K562 (cell line): ENCODE measurements around the gene CCDC9. TPM values are rescaled to one million over a fixed set of nuclear protein-coding genes. Genes with fewer than 3 reads are reported as not detected.

Experiments used
- ATAC-seq: fragments of 200-7000 bp; cut with Tn5 transposase; 3 replicates; pipeline ENCODE4 v1.9.1; 2020; ENCODE audit warnings: moderate library complexity
- BruUV-seq: library from RNA; stranded (reverse); fragments of 400-500 nt; replicated peaks from 2 replicates; lab custom pipeline; 2021; lab: Mats Ljungman, UMichigan
- CTCF ChIA-PET: fragments of 300-600 bp; formaldehyde crosslinking; extraction: SDS; loops from one replicate; lab custom pipeline; 2021; ENCODE audit warnings: low intra/inter-chr PET ratio; lab: Yijun Ruan, JAX
- POLR2A ChIA-PET: fragments of 300-600, 350-650 bp; sonication (Branson Sonifier 250); formaldehyde crosslinking; extraction: SDS; loops from one replicate; lab custom pipeline; 2021; ENCODE audit warnings: antibody characterized with exemption, inconsistent platforms; lab: Yijun Ruan, JAX
- DNase-seq, 4 experiments: peaks; one replicate each; pipeline versions ENCODE4 v3.0.0 to v3.0.0-alpha.2; 2011 to 2018; ENCODE audit warnings: low spot score in 3 of 4, mixed read lengths in 3 of 4; ENCODE audit errors: extremely low read depth in 1 of 4
- FAIRE-seq: peaks from 2 replicates; lab custom pipeline; 2011; peaks lifted over from hg19 to GRCh38; lab: Jason Lieb, UNC
- H2AFZ ChIP-seq: 2 replicates; pipeline ENCODE4 v1.6.0; 2011; ENCODE audit warnings: low read depth, low read length, control low read depth, inconsistent platforms
- H3K27ac ChIP-seq: fragments of 200-600 bp; 3 replicates; pipeline ENCODE4 v1.8.0; 2011; ENCODE audit warnings: low read depth, mild to moderate bottlenecking, control low read depth, inconsistent platforms, low read length, moderate library complexity, mixed read lengths; ENCODE audit errors: extremely low read depth
- H3K27me3 ChIP-seq, 2 experiments: fragments of 300-600 bp in 1 of 2; 2 replicates in 1 of 2; 3 replicates in 1 of 2; pipeline versions ENCODE4 v1.6.0 to v1.8.0; 2011; ENCODE audit warnings: inconsistent platforms in 2 of 2, low read length in 2 of 2, mild to moderate bottlenecking in 1 of 2, mixed read lengths in 1 of 2, moderate library complexity in 1 of 2; ENCODE audit not compliant: control insufficient read depth in 2 of 2, insufficient read depth in 2 of 2
- H3K36me3 ChIP-seq: fragments of 300-600 bp; 3 replicates; pipeline ENCODE4 v1.8.0; 2011; ENCODE audit warnings: mild to moderate bottlenecking, low read length, inconsistent platforms; ENCODE audit not compliant: control insufficient read depth, insufficient read depth
- H3K4me1 ChIP-seq, 2 experiments: fragments of 200-600 bp in 1 of 2; replicated peaks in 1 of 2; 2 replicates in 1 of 2; 3 replicates in 1 of 2; pipeline versions ENCODE4 v1.5.1 to v1.8.0; 2011; ENCODE audit warnings: inconsistent platforms in 2 of 2, low read length in 2 of 2, mild to moderate bottlenecking in 1 of 2, mixed read lengths in 1 of 2, moderate library complexity in 1 of 2; ENCODE audit not compliant: control insufficient read depth in 2 of 2, insufficient read depth in 2 of 2
- H3K4me2 ChIP-seq: 2 replicates; pipeline ENCODE4 v1.6.1; 2011; ENCODE audit warnings: low read length, control low read depth, inconsistent platforms, mixed read lengths; ENCODE audit not compliant: insufficient read depth
- H3K4me3 ChIP-seq: fragments of 200-600 bp; sonication (generic), shearing (Covaris generic); 2 replicates; pipeline ENCODE4 v1.5.1; 2016; ENCODE audit warnings: control low read depth, inconsistent platforms
- H3K79me2 ChIP-seq: fragments of 200-600 bp; 3 replicates; pipeline ENCODE4 v1.8.0; 2011; ENCODE audit warnings: low read length, inconsistent platforms; ENCODE audit not compliant: control insufficient read depth, insufficient read depth
- H3K9ac ChIP-seq, 2 experiments: 2 replicates each; pipeline versions ENCODE4 v1.6.0 to v1.6.1; 2011; ENCODE audit warnings: low read depth in 2 of 2, low read length in 2 of 2, control low read depth in 1 of 2, inconsistent platforms in 1 of 2, mild to moderate bottlenecking in 1 of 2, mixed read lengths in 1 of 2; ENCODE audit not compliant: insufficient read depth in 1 of 2
- H3K9me1 ChIP-seq: one replicate; pipeline ENCODE4 v1.6.0; 2011; ENCODE audit warnings: inconsistent platforms, mild to moderate bottlenecking, low read length, moderate library complexity; ENCODE audit not compliant: control insufficient read depth, insufficient read depth
- H3K9me3 ChIP-seq: replicated peaks from 2 replicates; pipeline ENCODE4 v1.5.1; 2011; ENCODE audit warnings: low read depth, low read length, inconsistent platforms; ENCODE audit not compliant: control insufficient read depth, insufficient read depth
- H4K20me1 ChIP-seq: replicated peaks from 2 replicates; pipeline ENCODE4 v1.6.1; 2011; ENCODE audit warnings: low read length, inconsistent platforms, mixed read lengths; ENCODE audit not compliant: control insufficient read depth, insufficient read depth
- KLF1 ChIP-seq: fragments of 450-650 bp; IDR thresholded peaks from 2 replicates; pipeline ENCODE4 v1.6.1; 2016; ENCODE audit warnings: missing genetic modification characterization, missing compliant biosample characterization
- WGBS: fragments of 100-300 bp; shearing (Covaris generic); methylation state at CpG from one replicate; pipeline ENCODE4 v1.1.6; 2016; ENCODE audit warnings: low coverage, mixed read lengths; ENCODE audit not compliant: insufficient coverage; ENCODE audit errors: missing lambda C conversion rate; 5-methylcytosine and 5-hydroxymethylcytosine counted together
- in situ Hi-C: fragments of 300-500 bp; cut with MboI; formaldehyde crosslinking; loops from 4 replicates; pipeline ENCODE4 v1.15.0; 2018; ENCODE audit warnings: inconsistent platforms, mixed read lengths
- intact Hi-C: fragments of 100-400 bp; cut with micrococcal nuclease; formaldehyde crosslinking; loops from 2 replicates; pipeline ENCODE4 v1.14.2; 2022
- polyA plus RNA-seq, 8 experiments: library from polyadenylated mRNA; depleted of rRNA in 4 of 8; stranded (reverse) in 5 of 8; unstranded in 3 of 8; fragments of >200 nt; fragmentation: Nextera tagmentation in 2 of 8; fragmentation: Illumina TruSeq in 1 of 8; extraction: Ambion mirVana in 2 of 8; extraction: Trizol in 1 of 8; gene quantifications; 2 replicates each; pipeline versions ENCODE4 v1.2.1 to v1.2.3, GENCODE V29; 2011 to 2014; ENCODE audit warnings: inconsistent platforms in 1 of 8, missing spikeins in 1 of 8
- total RNA-seq, 7 experiments: library from RNA; depleted of rRNA in 6 of 7; stranded (reverse); fragments of >200 nt in 6 of 7; fragmentation: Illumina TruSeq in 2 of 7; extraction: Trizol in 2 of 7; gene quantifications; 2 replicates each; pipeline versions ENCODE4 v1.2.1 to v1.2.3, GENCODE V29; 2011 to 2021; ENCODE audit warnings: low replicate concordance in 1 of 7
- TF ChIP-seq, protein P1 (sequence below): sonication (generic); IDR thresholded peaks from 2 replicates; pipeline ENCODE4 v1.6.1; 2016
- TF ChIP-seq, protein P2 (sequence below), 2 experiments: IDR thresholded peaks; 2 replicates each; pipeline ENCODE4 v1.6.1; 2011; ENCODE audit warnings: borderline replicate concordance in 1 of 2, control low read depth in 1 of 2, low read depth in 1 of 2, low read length in 1 of 2, mild to moderate bottlenecking in 1 of 2, mixed read lengths in 1 of 2, moderate library complexity in 1 of 2; ENCODE audit not compliant: insufficient read depth in 1 of 2, insufficient read length in 1 of 2, poor library complexity in 1 of 2, severe bottlenecking in 1 of 2; ENCODE audit errors: extremely low read depth in 1 of 2
- TF ChIP-seq, protein P3 (sequence below), 2 experiments: fragments of 450-650 bp in 1 of 2; sonication (generic) in 1 of 2; formaldehyde crosslinking in 1 of 2; IDR thresholded peaks; 2 replicates each; pipeline versions ENCODE4 v1.7.1 to v1.9.0; 2016 to 2022; ENCODE audit warnings: inconsistent platforms in 1 of 2, mild to moderate bottlenecking in 1 of 2, missing genetic modification reagents in 1 of 2

The CCDC9 gene
- total and polyA plus RNA-seq, 9 of the 15 experiments (the other 6 are each of a cell fraction or from before 2014, with no cell fraction given), result 0.23 to 38.6 (median 8.4) TPM

DNA sequence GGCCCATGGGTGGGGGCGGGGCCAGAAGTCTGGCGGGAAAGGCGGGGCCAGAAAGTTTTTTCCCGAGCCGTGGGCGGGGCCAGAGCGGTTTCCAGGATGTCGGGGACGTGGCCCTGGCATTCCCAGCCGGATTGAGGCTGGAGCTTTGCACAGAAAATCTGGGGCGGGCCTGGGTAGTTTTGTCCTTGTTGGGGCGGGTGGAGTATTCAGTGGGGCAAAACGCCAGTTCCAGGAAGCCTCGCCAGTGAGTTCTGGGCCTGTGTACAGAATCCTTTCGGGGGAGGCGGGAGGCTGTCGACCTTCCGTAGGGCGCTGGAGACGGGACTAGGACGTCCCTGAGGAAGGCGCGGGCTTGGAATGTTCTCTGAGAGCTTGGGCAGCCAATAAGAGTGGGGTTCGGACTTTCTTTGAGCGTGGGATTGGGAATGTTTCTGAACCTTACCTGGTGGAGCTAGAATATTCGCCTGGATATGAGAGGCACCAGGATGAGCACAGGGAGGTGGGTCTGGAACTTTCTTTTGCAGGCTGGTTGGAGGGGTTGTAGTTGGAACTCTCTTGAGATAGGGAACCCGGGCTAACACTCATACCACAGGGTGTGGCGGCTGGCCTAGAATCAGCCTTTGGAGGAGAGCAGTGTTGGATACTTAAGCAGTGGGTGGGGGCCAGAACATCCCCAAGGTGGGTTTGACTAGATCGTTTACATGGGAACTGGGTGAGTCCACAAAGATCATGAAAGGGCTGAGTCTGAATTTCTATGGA lies 1.3 kb downstream of the CCDC9 start:
- Histone ChIP-seq H3K27ac (peak overlapping the region; percentile 82), H2AFZ (peak overlapping the region; percentile 53), H4K20me1 (peaks cover 7% of the 10 kb centered on the region; the same call in 1 of the 2 replicates), H3K36me3 (peaks cover 42% of the 10 kb centered on the region; the same call in 2 of the 3 replicates), H3K79me2 (peaks cover 38% of the 10 kb centered on the region), H3K27me3 (no peaks in the 10 kb centered on the region), H3K4me2 (peak overlapping the region; percentile 99), H3K4me1 (peaks cover 8 to 29% of the 10 kb centered on the region in 2 experiments; a peak in 4 of 5 replicates), H3K4me3 (peak overlapping the region; percentile 53), H3K9me1 (no peaks in the 10 kb centered on the region), H3K9ac (peak overlapping the region; percentile 92 to 93), H3K9me3 (no peaks in the 10 kb centered on the region; the same call in 1 of the 2 replicates)
- intact Hi-C loops, result loop anchor here (1.0 kb wide), 1 partner anchor 17 kb away; the partner anchor contains the start of gene INAFM1
- FAIRE-seq (peak; percentile 82), ATAC-seq (peak; percentile 28), DNase-seq (no peak)
- POLR2A ChIA-PET, result interaction anchor here (0.6 to 2.9 kb wide), 9 partner anchors 9 to 501 kb away, joined by 3 to 48 read pairs (median 7); partner anchors contain the start of gene INAFM1
- in situ Hi-C loops, result no loop called here
- TSS peak; percentile 71 for BruUV-seq
- CTCF ChIA-PET, result interaction anchor here (0.6 kb wide), 1 partner anchor 47 kb away, joined by 3 read pairs; no protein-coding TSS in a partner anchor
- 2% methylated on average over 26 of the region's 29 CpGs for whole genome bisulfite sequencing
- TF ChIP-seq, protein P1, sequence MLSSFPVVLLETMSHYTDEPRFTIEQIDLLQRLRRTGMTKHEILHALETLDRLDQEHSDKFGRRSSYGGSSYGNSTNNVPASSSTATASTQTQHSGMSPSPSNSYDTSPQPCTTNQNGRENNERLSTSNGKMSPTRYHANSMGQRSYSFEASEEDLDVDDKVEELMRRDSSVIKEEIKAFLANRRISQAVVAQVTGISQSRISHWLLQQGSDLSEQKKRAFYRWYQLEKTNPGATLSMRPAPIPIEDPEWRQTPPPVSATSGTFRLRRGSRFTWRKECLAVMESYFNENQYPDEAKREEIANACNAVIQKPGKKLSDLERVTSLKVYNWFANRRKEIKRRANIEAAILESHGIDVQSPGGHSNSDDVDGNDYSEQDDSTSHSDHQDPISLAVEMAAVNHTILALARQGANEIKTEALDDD, result no peak
- TF ChIP-seq KLF1, result no peak
- TF ChIP-seq, protein P2, sequence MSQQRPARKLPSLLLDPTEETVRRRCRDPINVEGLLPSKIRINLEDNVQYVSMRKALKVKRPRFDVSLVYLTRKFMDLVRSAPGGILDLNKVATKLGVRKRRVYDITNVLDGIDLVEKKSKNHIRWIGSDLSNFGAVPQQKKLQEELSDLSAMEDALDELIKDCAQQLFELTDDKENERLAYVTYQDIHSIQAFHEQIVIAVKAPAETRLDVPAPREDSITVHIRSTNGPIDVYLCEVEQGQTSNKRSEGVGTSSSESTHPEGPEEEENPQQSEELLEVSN (IDR thresholded peaks at IDR 0.05; ENCODE audit: borderline replicate concordance in 1 of 2, extremely low read depth in 1 of 2, insufficient read depth in 1 of 2, insufficient read length in 1 of 2, low read depth in 1 of 2, low read length in 1 of 2, poor library complexity in 1 of 2, severe bottlenecking in 1 of 2), result no peak
- TF ChIP-seq, protein P3, sequence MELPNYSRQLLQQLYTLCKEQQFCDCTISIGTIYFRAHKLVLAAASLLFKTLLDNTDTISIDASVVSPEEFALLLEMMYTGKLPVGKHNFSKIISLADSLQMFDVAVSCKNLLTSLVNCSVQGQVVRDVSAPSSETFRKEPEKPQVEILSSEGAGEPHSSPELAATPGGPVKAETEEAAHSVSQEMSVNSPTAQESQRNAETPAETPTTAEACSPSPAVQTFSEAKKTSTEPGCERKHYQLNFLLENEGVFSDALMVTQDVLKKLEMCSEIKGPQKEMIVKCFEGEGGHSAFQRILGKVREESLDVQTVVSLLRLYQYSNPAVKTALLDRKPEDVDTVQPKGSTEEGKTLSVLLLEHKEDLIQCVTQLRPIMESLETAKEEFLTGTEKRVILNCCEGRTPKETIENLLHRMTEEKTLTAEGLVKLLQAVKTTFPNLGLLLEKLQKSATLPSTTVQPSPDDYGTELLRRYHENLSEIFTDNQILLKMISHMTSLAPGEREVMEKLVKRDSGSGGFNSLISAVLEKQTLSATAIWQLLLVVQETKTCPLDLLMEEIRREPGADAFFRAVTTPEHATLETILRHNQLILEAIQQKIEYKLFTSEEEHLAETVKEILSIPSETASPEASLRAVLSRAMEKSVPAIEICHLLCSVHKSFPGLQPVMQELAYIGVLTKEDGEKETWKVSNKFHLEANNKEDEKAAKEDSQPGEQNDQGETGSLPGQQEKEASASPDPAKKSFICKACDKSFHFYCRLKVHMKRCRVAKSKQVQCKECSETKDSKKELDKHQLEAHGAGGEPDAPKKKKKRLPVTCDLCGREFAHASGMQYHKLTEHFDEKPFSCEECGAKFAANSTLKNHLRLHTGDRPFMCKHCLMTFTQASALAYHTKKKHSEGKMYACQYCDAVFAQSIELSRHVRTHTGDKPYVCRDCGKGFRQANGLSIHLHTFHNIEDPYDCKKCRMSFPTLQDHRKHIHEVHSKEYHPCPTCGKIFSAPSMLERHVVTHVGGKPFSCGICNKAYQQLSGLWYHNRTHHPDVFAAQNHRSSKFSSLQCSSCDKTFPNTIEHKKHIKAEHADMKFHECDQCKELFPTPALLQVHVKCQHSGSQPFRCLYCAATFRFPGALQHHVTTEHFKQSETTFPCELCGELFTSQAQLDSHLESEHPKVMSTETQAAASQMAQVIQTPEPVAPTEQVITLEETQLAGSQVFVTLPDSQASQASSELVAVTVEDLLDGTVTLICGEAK (IDR thresholded peaks at IDR 0.05), result 0 out of 2 replicates have a peak, but pooled peaks have one; percentile 58
- TF ChIP-seq, protein P3 (CRISPR knock-in tag; IDR thresholded peaks at IDR 0.05), result no peak
